Spleen (tissue), 11 donors: ENCODE measurements around the gene ZSCAN26. TPM values are rescaled to one million over a fixed set of nuclear protein-coding genes. Genes with fewer than 3 reads are reported as not detected.
"Not testable (repeated sequence)": the region's sequence is repeated elsewhere in the genome, so short reads cannot be mapped to it uniquely, and the experiment has no call there.

Experiments
- DNase-seq: peaks from one replicate; pipeline ENCODE4 v3.0.0-alpha.2; 2020
- H3K27ac ChIP-seq, 8 donors: fragments of 200-600 bp; sonication (generic) in 7 of 8; 1 replicate in 4 of 8; 2 replicates in 4 of 8; pipeline versions ENCODE4 v1.5.0 to v1.8.0; 2016 to 2021; ENCODE audit warnings: inconsistent platforms in 4 of 8, mild to moderate bottlenecking in 4 of 8, moderate library complexity in 1 of 8
- H3K27me3 ChIP-seq, 7 donors: fragments of 200-600 bp; sonication (generic) in 6 of 7; replicated peaks in 1 of 7; 1 replicate in 4 of 7; 2 replicates in 3 of 7; pipeline versions ENCODE4 v1.5.0 to v1.8.0; 2016 to 2021; ENCODE audit warnings: inconsistent platforms in 3 of 7, mild to moderate bottlenecking in 1 of 7
- H3K36me3 ChIP-seq, 6 donors: fragments of 200-600 bp; sonication (generic) in 5 of 6; 1 replicate in 4 of 6; 2 replicates in 2 of 6; pipeline versions ENCODE4 v1.5.0 to v1.8.0; 2016 to 2021; ENCODE audit warnings: inconsistent platforms in 2 of 6
- H3K4me1 ChIP-seq, 6 donors: fragments of 200-600 bp; sonication (generic) in 5 of 6; 1 replicate in 3 of 6; 2 replicates in 3 of 6; pipeline versions ENCODE4 v1.5.0 to v1.8.0; 2016 to 2021; ENCODE audit warnings: inconsistent platforms in 3 of 6
- H3K4me3 ChIP-seq, 8 donors: fragments of 200-600 bp; sonication (generic) in 7 of 8; 1 replicate in 4 of 8; 2 replicates in 4 of 8; pipeline versions ENCODE4 v1.5.0 to v1.8.0; 2016 to 2021; ENCODE audit warnings: inconsistent platforms in 4 of 8, mild to moderate bottlenecking in 4 of 8, moderate library complexity in 2 of 8
- H3K9me3 ChIP-seq, 8 donors: fragments of 200-600 bp; sonication (generic) in 7 of 8; 1 replicate in 4 of 8; 2 replicates in 4 of 8; pipeline versions ENCODE4 v1.5.0 to v1.8.0; 2016 to 2021; ENCODE audit warnings: inconsistent platforms in 4 of 8
- CTCF ChIP-seq, 11 experiments: fragments of 200-600 bp in 7 of 11; fragments of 450-650 bp in 4 of 11; sonication (generic) in 4 of 11; IDR thresholded peaks in 8 of 11; conservative IDR thresholded peaks in 3 of 11; 1 replicate in 7 of 11; 2 replicates in 4 of 11; pipeline versions ENCODE4 v1.4.0 to v1.8.0; 2016 to 2021; ENCODE audit warnings: antibody characterized with exemption in 11 of 11, inconsistent platforms in 4 of 11, mild to moderate bottlenecking in 1 of 11
- POLR2A ChIP-seq, 3 donors: fragments of 450-650 bp; IDR thresholded peaks; one replicate each; pipeline ENCODE4 v1.5.1; 2017; ENCODE audit warnings: antibody characterized with exemption in 3 of 3, mild to moderate bottlenecking in 1 of 3
- POLR2AphosphoS5 ChIP-seq, 3 donors: sonication (generic); formaldehyde crosslinking; IDR thresholded peaks; one replicate each; pipeline ENCODE4 v1.5.1; 2017; ENCODE audit warnings: antibody characterized with exemption in 3 of 3
- WGBS, 5 donors: extraction: QIAGEN DNeasy Blood & Tissue Kit in 3 of 5; methylation state at CpG; one replicate each; pipeline versions ENCODE4 v1.1.5 to v1.1.7; 2013 to 2018; 5-methylcytosine and 5-hydroxymethylcytosine counted together
- intact Hi-C: fragments of 100-400 bp; cut with DNase I; formaldehyde crosslinking; loops from one replicate; pipeline ENCODE4 v1.15.0; 2023; ENCODE audit warnings: low total_unique reads
- polyA plus RNA-seq, 3 donors: library from polyadenylated mRNA; stranded (reverse); fragments of 200-250 nt; gene quantifications; one replicate each; pipeline ENCODE4 v1.2.1, GENCODE V29; 2013
- total RNA-seq, 7 donors: library from RNA; depleted of rRNA in 3 of 7; stranded (reverse); fragments of >200 nt in 3 of 7; fragmentation: NEBNext Ultra II Directional in 4 of 7; extraction: Animal tissue kit (Norgen Biotek cat#: 25700) in 4 of 7; gene quantifications; one replicate each; pipeline versions ENCODE4 v1.1.0 to v1.2.1, GENCODE V29; 2016 to 2021
- donor health status: healthy with polysubstance abuse.
- donor health status: DM: no; HTN: no; CAD: no; lungs with moderate emphysema.
- donor health status: DM: no; HTN: no; CAD: no.
- donor health status: Bipolar disorder and iron deficiency.
- donor health status: healthy.
- donor health status: DM: no; HTN: no; CAD: no.
- donor health status: DM: yes; HTN: yes; CAD: no.

The ZSCAN26 gene
- total and polyA plus RNA-seq, 10 donors = 9.5 to 46.3 (median 20.3) TPM

GRCh38 chr6:28311139-28311823 is 44.3 kb downstream of the ZSCAN26 start:
- 72 to 87% (median 81%) methylated on average over 8 to 9 of the region's 9 CpGs for WGBS, 5 donors
- intact Hi-C loops = no loop called here
- no peak for DNase-seq
- TF ChIP-seq POLR2AphosphoS5 (IDR thresholded peaks at IDR 0.05) (no peak), POLR2A (IDR thresholded peaks at IDR 0.05) (no peak), CTCF (IDR thresholded peaks at IDR 0.05 in 8 of 11, conservative IDR thresholded peaks at IDR 0.05 in 3 of 11) (no peak)
- Histone ChIP-seq H3K4me3 (no peak overlapping the region), H3K4me1 (no peaks in the 10 kb centered on the region), H3K27me3 (no peaks in the 10 kb centered on the region), H3K27ac (no peak overlapping the region), H3K9me3 (peaks cover 0 to 9% (median 4%) of the 10 kb centered on the region in 8 donors), H3K36me3 (no peaks in the 10 kb centered on the region)

GRCh38 chr6:28312939-28313338 is 46.0 kb downstream of the ZSCAN26 start:
- no peaks in the 10 kb centered on the region for H3K36me3 ChIP-seq
- 91 to 96% (median 91%) methylated on average over 23 of the region's 23 CpGs for WGBS, 5 donors
- H3K27me3 ChIP-seq = no peaks in the 10 kb centered on the region
- H3K9me3 ChIP-seq = no peaks in the 10 kb centered on the region
- intact Hi-C loops = no loop called here
- TF ChIP-seq POLR2AphosphoS5 (IDR thresholded peaks at IDR 0.05) = no peak
- no peak for TF ChIP-seq CTCF (IDR thresholded peaks at IDR 0.05 in 8 of 11, conservative IDR thresholded peaks at IDR 0.05 in 3 of 11)
- TF ChIP-seq POLR2A (IDR thresholded peaks at IDR 0.05) = no peak
- no peaks in the 10 kb centered on the region for H3K4me1 ChIP-seq
- no peak overlapping the region for H3K4me3 ChIP-seq
- no peak overlapping the region for H3K27ac ChIP-seq
- DNase-seq = no peak

- DNase-seq = no peak
- no peak for TF ChIP-seq CTCF (IDR thresholded peaks at IDR 0.05 in 8 of 11, conservative IDR thresholded peaks at IDR 0.05 in 3 of 11)
- TF ChIP-seq POLR2A (IDR thresholded peaks at IDR 0.05) = no peak
- TF ChIP-seq POLR2AphosphoS5 (IDR thresholded peaks at IDR 0.05) = no peak
- 79 to 94% (median 85%) methylated on average over 3 of the region's 3 CpGs for WGBS, 5 donors
- H3K36me3 ChIP-seq = no peaks in the 10 kb centered on the region
- no peaks in the 10 kb centered on the region for H3K4me1 ChIP-seq
- no peak overlapping the region for H3K27ac ChIP-seq
- no peak overlapping the region for H3K4me3 ChIP-seq
- H3K9me3 ChIP-seq = peaks cover 0 to 4% (median 2%) of the 10 kb centered on the region in 8 donors
- intact Hi-C loops = no loop called here
- H3K27me3 ChIP-seq = no peaks in the 10 kb centered on the region
These were observed 48.7 kb downstream of the ZSCAN26 start for GRCh38 chr6:28315628-28316027.

- intact Hi-C loops, H3K27ac ChIP-seq: not testable (repeated sequence)
- 93 to 96% (median 94%) methylated on average over 8 of the region's 8 CpGs for WGBS, 5 donors
These were observed 50.9 kb downstream of the ZSCAN26 start for GRCh38 chr6:28317866-28318265.

More at GRCh38 chr6:28317866-28318265, 50.9 kb downstream of the ZSCAN26 start:
- not testable (repeated sequence) for H3K36me3 ChIP-seq, H3K27me3 ChIP-seq, H3K4me3 ChIP-seq, H3K4me1 ChIP-seq, DNase-seq
- H3K9me3 ChIP-seq = peaks cover 0 to 10% (median 7%) of the 10 kb centered on the region in 8 donors
